ENCODE results near the gene GFRA4.
A peak's percentile ranks its signal among the peaks of the same experiment; 100 is the strongest.

The GFRA4 gene

GRCh38 chr20:3630429-3630828 is 32.8 kb downstream of the GFRA4 start:
- H3K36me3 ChIP-seq (ENCODE audit: control insufficient read depth in 4 of 4, insufficient read depth in 4 of 4, low read length in 3 of 4), result peaks cover 5 to 12% (median 8%) of the 10 kb centered on the region in 4 experiments
- CTCF ChIA-PET, result interaction anchor here (1.1 kb wide), 1 partner anchor 9 kb away, joined by 3 read pairs; no protein-coding TSS in a partner anchor
- H3K27ac ChIP-seq (ENCODE audit: insufficient read depth in 1 of 2, low read depth in 1 of 2, low read length in 2 of 2, poor library complexity in 1 of 2, severe bottlenecking in 2 of 2), result no peak overlapping the region
- no peak overlapping the region for H3K4me3 ChIP-seq (ENCODE audit: control insufficient read depth in 1 of 7, extremely low read depth in 1 of 7, insufficient read depth in 4 of 7, low read depth in 2 of 7, low read length in 6 of 7)
- POLR2A ChIA-PET, result no interaction called here
- no peaks in the 10 kb centered on the region for H3K4me1 ChIP-seq (ENCODE audit: control extremely low read depth in 1 of 4, control insufficient read depth in 4 of 4, insufficient read depth in 4 of 4, low read length in 3 of 4)
- H3K9me3 ChIP-seq (ENCODE audit: control extremely low read depth in 1 of 5, control insufficient read depth in 4 of 5, insufficient read depth in 2 of 5, low read depth in 1 of 5, low read length in 4 of 5), result no peaks in the 10 kb centered on the region
- DNase-seq, result no peak
- H3K27me3 ChIP-seq (replicated peaks in 2 of 5; ENCODE audit: control insufficient read depth in 4 of 5, insufficient read depth in 5 of 5, low read length in 4 of 5), result no peaks in the 10 kb centered on the region
- WGBS (ENCODE audit: insufficient coverage), result 98% methylated on average over 8 of the region's 8 CpGs

DNA sequence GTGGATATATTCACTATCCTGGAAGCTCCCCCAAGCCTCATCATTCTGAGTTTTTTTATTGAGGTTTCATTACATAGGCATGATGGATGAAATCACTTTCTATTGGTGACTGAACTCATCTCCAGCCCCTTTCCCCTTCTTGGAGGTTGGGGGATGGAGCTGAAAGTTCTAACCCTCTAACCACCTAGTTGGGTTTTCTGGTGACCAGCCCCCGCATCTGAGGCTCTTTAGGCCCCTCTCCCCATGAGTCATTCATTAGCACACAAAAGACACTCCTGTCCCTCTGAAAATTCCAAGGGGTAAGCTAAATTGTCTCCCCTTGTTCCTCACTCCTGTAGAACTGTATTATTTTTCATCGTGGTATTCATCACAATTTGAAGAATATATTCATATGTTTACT is 33.3 kb downstream of the GFRA4 start:
- Histone ChIP-seq H3K27ac (ENCODE audit: insufficient read depth in 1 of 2, low read depth in 1 of 2, low read length in 2 of 2, poor library complexity in 1 of 2, severe bottlenecking in 2 of 2) (no peak overlapping the region), H3K9me3 (ENCODE audit: control extremely low read depth in 1 of 5, control insufficient read depth in 4 of 5, insufficient read depth in 2 of 5, low read depth in 1 of 5, low read length in 4 of 5) (no peaks in the 10 kb centered on the region), H3K4me3 (ENCODE audit: control insufficient read depth in 1 of 7, extremely low read depth in 1 of 7, insufficient read depth in 4 of 7, low read depth in 2 of 7, low read length in 6 of 7) (no peak overlapping the region), H3K27me3 (replicated peaks in 2 of 5; ENCODE audit: control insufficient read depth in 4 of 5, insufficient read depth in 5 of 5, low read length in 4 of 5) (no peaks in the 10 kb centered on the region), H3K36me3 (ENCODE audit: control insufficient read depth in 4 of 4, insufficient read depth in 4 of 4, low read length in 3 of 4) (peaks cover 5 to 12% (median 8%) of the 10 kb centered on the region in 4 experiments), H3K4me1 (ENCODE audit: control extremely low read depth in 1 of 4, control insufficient read depth in 4 of 4, insufficient read depth in 4 of 4, low read length in 3 of 4) (no peaks in the 10 kb centered on the region)
- ChIA-PET POLR2A (no interaction called here), CTCF (interaction anchor here (0.6 to 1.1 kb wide), 2 partner anchors 9 to 201 kb away, joined by 3 read pairs; no protein-coding TSS in a partner anchor)
- no CpG with 5 or more reads among the region's 2 CpGs for WGBS (ENCODE audit: insufficient coverage)
- DNase-seq, result no peak

DNA sequence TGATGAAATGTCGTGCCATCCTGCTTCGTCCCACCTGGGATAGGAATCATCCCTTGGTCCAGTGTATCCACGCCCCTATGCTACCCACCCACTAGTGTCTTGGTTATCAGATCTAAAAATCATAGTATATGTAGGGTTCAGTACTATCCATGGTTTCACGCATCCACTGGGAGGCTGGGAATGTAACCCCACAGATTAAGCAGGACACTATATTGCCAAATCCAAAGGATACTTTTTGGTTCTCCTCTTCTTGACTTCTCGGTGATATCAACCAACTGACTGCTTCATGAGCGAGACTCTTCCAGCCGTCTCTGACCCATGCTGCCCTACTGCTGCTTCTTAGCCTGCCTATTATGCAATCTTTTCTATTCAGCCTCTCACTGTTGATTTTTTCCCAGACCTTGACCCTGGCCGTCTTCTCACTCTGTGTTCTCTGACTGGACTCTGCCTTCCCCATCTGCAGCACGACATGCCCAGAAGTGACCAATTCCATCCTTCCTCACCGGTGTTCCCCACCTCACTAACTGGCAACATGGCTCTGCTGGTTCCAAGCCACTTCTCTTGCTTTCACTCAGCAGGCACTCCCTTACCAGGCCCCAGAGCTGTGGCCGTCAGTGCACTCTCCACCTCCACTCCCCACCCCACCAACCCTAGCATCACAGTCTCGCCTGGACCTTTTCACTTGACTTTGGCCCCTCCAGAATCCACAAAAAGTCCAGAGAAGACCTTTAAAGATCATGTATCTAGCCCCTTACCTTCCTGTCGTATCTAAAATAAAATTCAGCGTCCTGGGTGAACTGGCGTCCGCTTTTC is 34.5 kb downstream of the GFRA4 start:
- peaks cover 5 to 12% (median 8%) of the 10 kb centered on the region in 4 experiments for H3K36me3 ChIP-seq (ENCODE audit: control insufficient read depth in 4 of 4, insufficient read depth in 4 of 4, low read length in 3 of 4)
- no peaks in the 10 kb centered on the region for H3K27me3 ChIP-seq (replicated peaks in 2 of 5; ENCODE audit: control insufficient read depth in 4 of 5, insufficient read depth in 5 of 5, low read length in 4 of 5)
- no peak for DNase-seq
- no peaks in the 10 kb centered on the region for H3K9me3 ChIP-seq (ENCODE audit: control extremely low read depth in 1 of 5, control insufficient read depth in 4 of 5, insufficient read depth in 2 of 5, low read depth in 1 of 5, low read length in 4 of 5)
- 96% methylated on average over 14 of the region's 16 CpGs for WGBS (ENCODE audit: insufficient coverage)
- POLR2A ChIA-PET, result no interaction called here
- H3K4me1 ChIP-seq (ENCODE audit: control extremely low read depth in 1 of 4, control insufficient read depth in 4 of 4, insufficient read depth in 4 of 4, low read length in 3 of 4), result no peaks in the 10 kb centered on the region
- CTCF ChIA-PET, result no interaction called here
- no peak overlapping the region for H3K4me3 ChIP-seq (ENCODE audit: control insufficient read depth in 1 of 7, extremely low read depth in 1 of 7, insufficient read depth in 4 of 7, low read depth in 2 of 7, low read length in 6 of 7)
- no peak overlapping the region for H3K27ac ChIP-seq (ENCODE audit: insufficient read depth in 1 of 2, low read depth in 1 of 2, low read length in 2 of 2, poor library complexity in 1 of 2, severe bottlenecking in 2 of 2)

GRCh38 chr20:3627476-3627875 is 35.7 kb downstream of the GFRA4 start:
- Histone ChIP-seq H3K27ac (ENCODE audit: insufficient read depth in 1 of 2, low read depth in 1 of 2, low read length in 2 of 2, poor library complexity in 1 of 2, severe bottlenecking in 2 of 2) (no peak overlapping the region), H3K36me3 (ENCODE audit: control insufficient read depth in 4 of 4, insufficient read depth in 4 of 4, low read length in 3 of 4) (peaks cover 5 to 12% (median 8%) of the 10 kb centered on the region in 4 experiments), H3K9me3 (ENCODE audit: control extremely low read depth in 1 of 5, control insufficient read depth in 4 of 5, insufficient read depth in 2 of 5, low read depth in 1 of 5, low read length in 4 of 5) (no peaks in the 10 kb centered on the region), H3K27me3 (replicated peaks in 2 of 5; ENCODE audit: control insufficient read depth in 4 of 5, insufficient read depth in 5 of 5, low read length in 4 of 5) (no peaks in the 10 kb centered on the region), H3K4me3 (ENCODE audit: control insufficient read depth in 1 of 7, extremely low read depth in 1 of 7, insufficient read depth in 4 of 7, low read depth in 2 of 7, low read length in 6 of 7) (no peak overlapping the region), H3K4me1 (ENCODE audit: control extremely low read depth in 1 of 4, control insufficient read depth in 4 of 4, insufficient read depth in 4 of 4, low read length in 3 of 4) (no peaks in the 10 kb centered on the region)
- WGBS (ENCODE audit: insufficient coverage), result 93% methylated on average over 2 of the region's 2 CpGs
- no peak for DNase-seq
- CTCF ChIA-PET, result interaction anchor here (0.8 kb wide), 1 partner anchor 10 kb away, joined by 3 read pairs; no protein-coding TSS in a partner anchor
- POLR2A ChIA-PET, result no interaction called here

DNA sequence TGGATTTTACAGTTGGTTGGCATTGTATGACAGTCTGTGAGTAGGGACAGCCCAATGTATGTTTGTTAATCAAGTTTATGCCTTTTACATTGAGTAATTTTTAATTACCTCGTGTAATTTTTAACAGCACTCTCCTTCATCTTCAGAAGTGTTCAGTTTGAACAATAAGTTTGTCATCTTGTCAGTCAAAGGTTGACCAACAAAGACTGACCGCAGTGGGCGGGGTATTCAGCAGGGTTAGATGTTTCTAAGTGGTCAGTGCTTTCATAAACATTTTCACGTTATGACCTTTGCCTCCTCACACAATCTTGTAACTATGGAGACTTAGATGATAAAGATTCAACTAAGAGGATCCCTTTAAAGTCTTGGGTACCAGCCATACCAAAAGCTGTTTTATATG is 40.8 kb downstream of the GFRA4 start:
- ChIA-PET CTCF (no interaction called here), POLR2A (no interaction called here)
- 100% methylated on average over 3 of the region's 4 CpGs for WGBS (ENCODE audit: insufficient coverage)
- H3K4me1 ChIP-seq (ENCODE audit: control extremely low read depth in 1 of 4, control insufficient read depth in 4 of 4, insufficient read depth in 4 of 4, low read length in 3 of 4), result no peaks in the 10 kb centered on the region
- H3K27ac ChIP-seq (ENCODE audit: insufficient read depth in 1 of 2, low read depth in 1 of 2, low read length in 2 of 2, poor library complexity in 1 of 2, severe bottlenecking in 2 of 2), result no peak overlapping the region
- H3K4me3 ChIP-seq (ENCODE audit: control insufficient read depth in 1 of 7, extremely low read depth in 1 of 7, insufficient read depth in 4 of 7, low read depth in 2 of 7, low read length in 6 of 7), result no peak overlapping the region
- DNase-seq, result no peak
- no peaks in the 10 kb centered on the region for H3K27me3 ChIP-seq (replicated peaks in 2 of 5; ENCODE audit: control insufficient read depth in 4 of 5, insufficient read depth in 5 of 5, low read length in 4 of 5)
- no peaks in the 10 kb centered on the region for H3K9me3 ChIP-seq (ENCODE audit: control extremely low read depth in 1 of 5, control insufficient read depth in 4 of 5, insufficient read depth in 2 of 5, low read depth in 1 of 5, low read length in 4 of 5)
- H3K36me3 ChIP-seq (ENCODE audit: control insufficient read depth in 4 of 4, insufficient read depth in 4 of 4, low read length in 3 of 4), result peaks cover 0 to 10% (median 4%) of the 10 kb centered on the region in 4 experiments

DNA sequence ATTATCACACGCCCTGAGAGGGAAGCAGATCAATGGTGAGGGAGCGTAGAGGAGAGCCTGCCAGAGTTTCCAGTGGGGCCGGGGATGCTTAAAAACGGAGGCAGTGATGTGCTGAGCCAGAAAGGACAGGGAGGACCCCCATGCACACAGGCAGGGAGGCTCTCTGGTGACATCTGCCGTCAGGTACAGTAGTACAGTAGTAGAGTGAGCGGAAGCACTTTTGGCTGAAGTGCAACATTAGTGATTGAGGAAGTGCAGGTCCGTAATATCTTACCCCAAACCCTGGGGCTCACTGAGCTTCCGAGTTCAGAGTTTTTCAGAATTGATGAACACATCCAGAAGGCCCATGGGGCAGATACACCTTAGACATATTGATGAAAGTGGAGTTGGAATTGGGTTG is 42.1 kb downstream of the GFRA4 start:
- H3K27ac ChIP-seq (ENCODE audit: insufficient read depth in 1 of 2, low read depth in 1 of 2, low read length in 2 of 2, poor library complexity in 1 of 2, severe bottlenecking in 2 of 2), result no peak overlapping the region
- 85% methylated on average over 6 of the region's 8 CpGs for WGBS (ENCODE audit: insufficient coverage)
- CTCF ChIA-PET, result interaction anchor here (0.8 kb wide), 1 partner anchor 9 kb away, joined by 3 read pairs; no protein-coding TSS in a partner anchor

GRCh38 chr20:3616250-3616649 is 46.9 kb downstream of the GFRA4 start:
- H3K36me3 ChIP-seq (ENCODE audit: control insufficient read depth in 4 of 4, insufficient read depth in 4 of 4, low read length in 3 of 4), result peaks cover 0 to 11% (median 5%) of the 10 kb centered on the region in 4 experiments
- CTCF ChIA-PET, result interaction anchor here (1.1 to 1.2 kb wide), 2 partner anchors 8 to 53 kb away, joined by 3 read pairs; no protein-coding TSS in a partner anchor
- no peak overlapping the region for H3K4me3 ChIP-seq (ENCODE audit: control insufficient read depth in 1 of 7, extremely low read depth in 1 of 7, insufficient read depth in 4 of 7, low read depth in 2 of 7, low read length in 6 of 7)
- H3K9me3 ChIP-seq (ENCODE audit: control extremely low read depth in 1 of 5, control insufficient read depth in 4 of 5, insufficient read depth in 2 of 5, low read depth in 1 of 5, low read length in 4 of 5), result no peaks in the 10 kb centered on the region
- POLR2A ChIA-PET, result no interaction called here
- H3K27me3 ChIP-seq (replicated peaks in 2 of 5; ENCODE audit: control insufficient read depth in 4 of 5, insufficient read depth in 5 of 5, low read length in 4 of 5), result no peaks in the 10 kb centered on the region
- DNase-seq, result peak in 2 of 3 donors; percentile 1 to 4
- H3K27ac ChIP-seq (ENCODE audit: insufficient read depth in 1 of 2, low read depth in 1 of 2, low read length in 2 of 2, poor library complexity in 1 of 2, severe bottlenecking in 2 of 2), result no peak overlapping the region
- 83% methylated on average over 4 of the region's 4 CpGs for WGBS (ENCODE audit: insufficient coverage)
- H3K4me1 ChIP-seq (ENCODE audit: control extremely low read depth in 1 of 4, control insufficient read depth in 4 of 4, insufficient read depth in 4 of 4, low read length in 3 of 4), result no peaks in the 10 kb centered on the region

More for the DNA sequence above, 42.1 kb downstream of the GFRA4 start:
- DNase-seq, result peak in 1 of 3 donors; percentile 16
- no peaks in the 10 kb centered on the region for H3K4me1 ChIP-seq (ENCODE audit: control extremely low read depth in 1 of 4, control insufficient read depth in 4 of 4, insufficient read depth in 4 of 4, low read length in 3 of 4)
- H3K4me3 ChIP-seq (ENCODE audit: control insufficient read depth in 1 of 7, extremely low read depth in 1 of 7, insufficient read depth in 4 of 7, low read depth in 2 of 7, low read length in 6 of 7), result no peak overlapping the region
- H3K9me3 ChIP-seq (ENCODE audit: control extremely low read depth in 1 of 5, control insufficient read depth in 4 of 5, insufficient read depth in 2 of 5, low read depth in 1 of 5, low read length in 4 of 5), result no peaks in the 10 kb centered on the region
- no peaks in the 10 kb centered on the region for H3K27me3 ChIP-seq (replicated peaks in 2 of 5; ENCODE audit: control insufficient read depth in 4 of 5, insufficient read depth in 5 of 5, low read length in 4 of 5)
- POLR2A ChIA-PET, result no interaction called here
- peaks cover 0 to 11% (median 6%) of the 10 kb centered on the region in 4 experiments for H3K36me3 ChIP-seq (ENCODE audit: control insufficient read depth in 4 of 4, insufficient read depth in 4 of 4, low read length in 3 of 4)
